H1 (cell line): ENCODE data around the gene PIEZO1. TPM values are rescaled to one million over a fixed set of nuclear protein-coding genes. Genes with fewer than 3 reads are reported as not detected.
A peak's percentile ranks its signal among the peaks of the same experiment; 100 is the strongest.

Experiments used
- BACH1 ChIP-seq: IDR thresholded peaks from 2 replicates; pipeline ENCODE4 v1.6.1; 2012; ENCODE audit warnings: low read length, improper control_type of control experiment
- CBX8 ChIP-seq: fragments of 300-800, 300-1000 bp; sonication (generic); IDR thresholded peaks from 2 replicates; pipeline ENCODE4 v1.7.1; 2016; ENCODE audit warnings: low read depth, low read length, borderline replicate concordance
- CTCF ChIP-seq, 3 experiments: IDR thresholded peaks; 1 replicate in 2 of 3; 2 replicates in 1 of 3; pipeline versions ENCODE4 v1.5.1 to v1.6.1; 2011; ENCODE audit warnings: low read length in 3 of 3, mild to moderate bottlenecking in 3 of 3, inconsistent platforms in 2 of 3, low read depth in 1 of 3, moderate library complexity in 1 of 3; ENCODE audit not compliant: insufficient read depth in 1 of 3; ENCODE audit errors: control extremely low read depth in 1 of 3
- EP300 ChIP-seq, 2 experiments: IDR thresholded peaks; 1 replicate in 1 of 2; 2 replicates in 1 of 2; pipeline ENCODE4 v1.6.1; 2011 to 2012; ENCODE audit warnings: low read depth in 2 of 2, low read length in 2 of 2, mild to moderate bottlenecking in 2 of 2, borderline replicate concordance in 1 of 2, inconsistent platforms in 1 of 2, moderate library complexity in 1 of 2
- HDAC2 ChIP-seq, 2 experiments: fragments of 300-600 bp in 1 of 2; sonication (generic) in 1 of 2; IDR thresholded peaks; 2 replicates each; pipeline ENCODE4 v1.6.1; 2011 to 2012; ENCODE audit warnings: low read depth in 2 of 2, low read length in 2 of 2, mild to moderate bottlenecking in 2 of 2, moderate library complexity in 2 of 2, borderline replicate concordance in 1 of 2, inconsistent platforms in 1 of 2
- JUN ChIP-seq: IDR thresholded peaks from 2 replicates; pipeline ENCODE4 v1.6.1; 2011; ENCODE audit warnings: low read depth, mild to moderate bottlenecking, improper control_type of control experiment, low read length
- JUND ChIP-seq: IDR thresholded peaks from 2 replicates; pipeline ENCODE4 v1.6.1; 2011; ENCODE audit warnings: mild to moderate bottlenecking, improper control_type of control experiment, low read length
- KDM1A ChIP-seq: fragments of 200-600, 300-600 bp; sonication (generic); IDR thresholded peaks from 2 replicates; pipeline ENCODE4 v1.7.1; 2016; ENCODE audit warnings: mild to moderate bottlenecking, low read length, borderline replicate concordance
- MAX ChIP-seq: IDR thresholded peaks from 2 replicates; pipeline ENCODE4 v1.6.1; 2012; ENCODE audit warnings: inconsistent platforms
- NRF1 ChIP-seq: IDR thresholded peaks from 2 replicates; pipeline ENCODE4 v1.6.1; 2011; ENCODE audit warnings: mild to moderate bottlenecking, low read depth, low read length, improper control_type of control experiment
- POLR2A ChIP-seq, 2 experiments: IDR thresholded peaks; 1 replicate in 1 of 2; 2 replicates in 1 of 2; pipeline ENCODE4 v1.6.1; 2011; ENCODE audit warnings: low read depth in 2 of 2, low read length in 2 of 2, mild to moderate bottlenecking in 2 of 2; ENCODE audit errors: control extremely low read depth in 1 of 2
- POLR2AphosphoS5 ChIP-seq: IDR thresholded peaks from 2 replicates; pipeline ENCODE4 v1.6.1; 2011; ENCODE audit warnings: low read depth, low read length
- RNF2 ChIP-seq: fragments of 200-900, 300-1000 bp; sonication (generic); IDR thresholded peaks from 2 replicates; pipeline ENCODE4 v1.7.1; 2016; ENCODE audit warnings: borderline replicate concordance, low read depth, mild to moderate bottlenecking, antibody characterized with exemption, low read length; ENCODE audit not compliant: poor library complexity, severe bottlenecking; ENCODE audit errors: missing control alignments
- SIN3A ChIP-seq, 2 experiments: IDR thresholded peaks in 1 of 2; conservative IDR thresholded peaks in 1 of 2; 2 replicates each; pipeline ENCODE4 v1.6.1; 2011 to 2012; ENCODE audit warnings: low read length in 2 of 2, improper control_type of control experiment in 1 of 2, low read depth in 1 of 2, mild to moderate bottlenecking in 1 of 2
- SP4 ChIP-seq: IDR thresholded peaks from 2 replicates; pipeline ENCODE4 v1.6.1; 2012; ENCODE audit warnings: low read length, inconsistent platforms
- TCF12 ChIP-seq: IDR thresholded peaks from 2 replicates; pipeline ENCODE4 v1.6.1; 2011; ENCODE audit warnings: low read depth, mild to moderate bottlenecking, low read length
- ZNF274 ChIP-seq: IDR thresholded peaks from 2 replicates; pipeline ENCODE4 v1.7.0; 2012; ENCODE audit warnings: low read length, borderline replicate concordance; ENCODE audit errors: extremely low read depth
- polyA plus RNA-seq, 7 experiments: library from polyadenylated mRNA; depleted of rRNA in 3 of 7; stranded (reverse) in 5 of 7; unstranded in 2 of 7; fragments of >200 nt in 5 of 7; fragments of 200-250 nt in 2 of 7; gene quantifications; 1 replicate in 5 of 7; 2 replicates in 1 of 7; 4 replicates in 1 of 7; pipeline versions ENCODE4 v1.2.1 to v1.2.3, GENCODE V29; 2011 to 2013; ENCODE audit warnings: missing spikeins in 2 of 7, mixed read lengths in 2 of 7
- total RNA-seq: library from RNA; stranded (reverse); fragmentation: NEBNext Ultra II Directional; extraction: Animal tissue kit (Norgen Biotek cat#: 25700); gene quantifications from 2 replicates; pipeline ENCODE4 v1.2.1, GENCODE V29; 2021

The PIEZO1 gene
- total and polyA plus RNA-seq, 2 of the 8 experiments (the other 6 are each of a cell fraction or from before 2014, with no cell fraction given), result 42.3 to 67.5 TPM

GRCh38 chr16:88811769-88812512 lies 26.9 kb upstream of the PIEZO1 start, which contains the start of gene APRT (continued):
- TF ChIP-seq SIN3A (conservative IDR thresholded peaks at IDR 0.05 in 1 of 2, IDR thresholded peaks at IDR 0.05 in 1 of 2; ENCODE audit: low read depth in 1 of 2, low read length in 2 of 2) (peak in 1 of 2 experiments; percentile 65; a peak in 2 of 4 replicates), JUND (no peak), MAX (peak; percentile 82), KDM1A (no peak), JUN (no peak), CBX8 (no peak), SP4 (0 out of 2 replicates have a peak, but pooled peaks have one; percentile 78), EP300 (IDR thresholded peaks at IDR 0.05; ENCODE audit: borderline replicate concordance in 1 of 2, low read depth in 2 of 2, low read length in 2 of 2) (no peak), TCF12 (no peak), RNF2 (no peak), POLR2AphosphoS5 (peak; percentile 85), NRF1 (peak; percentile 67), CTCF (IDR thresholded peaks at IDR 0.05; ENCODE audit: control extremely low read depth in 1 of 3, insufficient read depth in 1 of 3, low read depth in 1 of 3, low read length in 3 of 3) (peak in 2 of 3 experiments; percentile 38 to 47; a peak in 2 of 4 replicates), HDAC2 (IDR thresholded peaks at IDR 0.05; ENCODE audit: borderline replicate concordance in 1 of 2, low read depth in 2 of 2, low read length in 2 of 2) (peak in 1 of 2 experiments; percentile 16; a peak in 1 of 4 replicates), BACH1 (peak; percentile 65), POLR2A (IDR thresholded peaks at IDR 0.05; ENCODE audit: control extremely low read depth in 1 of 2, low read depth in 2 of 2, low read length in 2 of 2) (peak in 1 of 2 experiments; percentile 81; a peak in 2 of 3 replicates), ZNF274 (no peak)
